H54 (cell line): ENCODE measurements around the gene TOGARAM2.

Experiments used
- DNase-seq: peaks from one replicate; pipeline ENCODE4 v3.0.0; 2011; ENCODE audit warnings: low spot score, mixed read lengths; ENCODE audit not compliant: insufficient read length
- FAIRE-seq: peaks from 3 replicates; lab custom pipeline; 2011; peaks lifted over from hg19 to GRCh38; lab: Jason Lieb, UNC
- POLR2A ChIP-seq: IDR thresholded peaks from 2 replicates; pipeline ENCODE4 v1.6.1; 2011; ENCODE audit warnings: low read depth, mild to moderate bottlenecking, low read length

TOGARAM2 gene

GRCh38 chr2:28980368-28981015 is 606 bp upstream of the TOGARAM2 start:
- FAIRE-seq (no peak), DNase-seq (no peak)
- TF ChIP-seq POLR2A = no peak

- FAIRE-seq (no peak), DNase-seq (no peak)
- no peak for TF ChIP-seq POLR2A
These were observed 700 bp downstream of the TOGARAM2 start for GRCh38 chr2:28981620-28982376.

- no peak for TF ChIP-seq POLR2A
- FAIRE-seq (no peak), DNase-seq (no peak)
These were observed 1.4 kb downstream of the TOGARAM2 start for GRCh38 chr2:28982381-28982950.

- FAIRE-seq = no peak
- no peak for TF ChIP-seq POLR2A
- no peak for DNase-seq
These were observed 5.3 kb downstream of the TOGARAM2 start for GRCh38 chr2:28986429-28986828.

GRCh38 chr2:28989973-28990372 is 8.9 kb downstream of the TOGARAM2 start:
- no peak for FAIRE-seq
- DNase-seq = no peak
- no peak for TF ChIP-seq POLR2A

GRCh38 chr2:28990445-28990844 is 9.3 kb downstream of the TOGARAM2 start:
- FAIRE-seq (no peak), DNase-seq (no peak)
- no peak for TF ChIP-seq POLR2A

GRCh38 chr2:28991021-28991420 is 9.9 kb downstream of the TOGARAM2 start:
- TF ChIP-seq POLR2A = no peak
- FAIRE-seq (no peak), DNase-seq (no peak)

- DNase-seq (no peak), FAIRE-seq (no peak)
- no peak for TF ChIP-seq POLR2A
These were observed 10.4 kb downstream of the TOGARAM2 start for GRCh38 chr2:28991460-28991859.

GRCh38 chr2:28993206-28993960 is 12.3 kb downstream of the TOGARAM2 start:
- FAIRE-seq (no peak), DNase-seq (no peak)
- no peak for TF ChIP-seq POLR2A

- FAIRE-seq (no peak), DNase-seq (no peak)
- no peak for TF ChIP-seq POLR2A
These were observed 13.0 kb downstream of the TOGARAM2 start for GRCh38 chr2:28994074-28994473.

- FAIRE-seq (no peak), DNase-seq (no peak)
- TF ChIP-seq POLR2A = no peak
These were observed 13.6 kb downstream of the TOGARAM2 start for GRCh38 chr2:28994679-28995078.

GRCh38 chr2:28995765-28996750 is 15.0 kb downstream of the TOGARAM2 start:
- no peak for FAIRE-seq

More at GRCh38 chr2:28995765-28996750, 15.0 kb downstream of the TOGARAM2 start:
- TF ChIP-seq POLR2A = no peak
- DNase-seq = no peak
